ENCODE results near the gene MAP6D1.

GRCh38 chr3:183809270-183809669, 16.1 kb downstream of the MAP6D1 start:
- no peak for TF ChIP-seq POLR2A (IDR thresholded peaks at IDR 0.05; ENCODE audit: extremely low read depth, insufficient read length)
- TF ChIP-seq CTCF (IDR thresholded peaks at IDR 0.05; ENCODE audit: low read depth, low read length) = no peak

Measured in NB4 (cell line).